ENCODE results near the gene DBX1. TPM values are rescaled to one million over a fixed set of nuclear protein-coding genes. Genes with fewer than 3 reads are reported as not detected.
"Not testable (repeated sequence)": the region's sequence is repeated elsewhere in the genome, so short reads cannot be mapped to it uniquely, and the experiment has no call there.

DBX1 gene, protein sequence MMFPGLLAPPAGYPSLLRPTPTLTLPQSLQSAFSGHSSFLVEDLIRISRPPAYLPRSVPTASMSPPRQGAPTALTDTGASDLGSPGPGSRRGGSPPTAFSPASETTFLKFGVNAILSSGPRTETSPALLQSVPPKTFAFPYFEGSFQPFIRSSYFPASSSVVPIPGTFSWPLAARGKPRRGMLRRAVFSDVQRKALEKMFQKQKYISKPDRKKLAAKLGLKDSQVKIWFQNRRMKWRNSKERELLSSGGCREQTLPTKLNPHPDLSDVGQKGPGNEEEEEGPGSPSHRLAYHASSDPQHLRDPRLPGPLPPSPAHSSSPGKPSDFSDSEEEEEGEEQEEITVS
- not detected for total RNA-seq

DNA sequence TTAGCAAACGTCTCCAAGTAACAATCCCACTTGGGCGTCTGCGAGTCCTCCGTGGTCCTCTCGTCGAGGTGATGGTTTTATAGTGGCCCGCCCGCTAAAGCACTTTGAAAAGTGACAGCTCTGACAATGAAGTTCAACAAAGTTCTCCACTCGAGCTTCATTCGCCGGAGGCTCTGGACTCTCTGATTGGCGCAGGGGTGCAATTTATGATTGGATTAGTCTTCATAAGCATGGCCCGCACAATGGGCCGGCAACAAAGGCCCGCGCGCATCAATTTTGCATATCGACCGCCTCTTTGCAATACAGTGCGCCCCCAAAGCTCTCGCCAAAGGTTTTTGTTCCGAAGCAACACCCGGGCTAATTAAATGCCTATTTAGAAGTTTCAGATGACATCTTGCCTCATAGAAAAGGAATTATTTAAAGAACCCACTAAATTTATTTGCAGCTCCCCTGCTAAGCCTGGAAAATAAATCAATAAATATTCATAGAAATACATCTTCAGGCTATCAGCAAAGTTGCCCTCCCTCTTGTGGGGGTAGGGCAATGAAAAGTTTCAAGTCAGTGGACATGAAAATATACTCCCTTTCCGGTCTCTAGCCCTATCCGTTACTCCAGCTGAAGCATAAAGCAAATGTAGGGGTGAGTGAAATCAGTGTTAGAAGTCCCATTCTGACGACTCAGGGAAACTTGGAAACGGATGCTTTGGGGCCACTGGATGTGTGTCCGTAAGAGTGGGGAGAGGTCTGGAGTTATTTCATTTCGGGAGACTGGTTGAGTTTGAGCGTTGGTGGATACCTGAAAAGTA is at the start of gene DBX1:
Gene DBX1, minus strand, starts transcription at position 51 of the 805 bp plus-strand sequence. CDS start 151 bp downstream, outside the sequence.
- FAIRE-seq (no peak), DNase-seq (ENCODE audit: low spot score in 2 of 2) (no peak)

DNA sequence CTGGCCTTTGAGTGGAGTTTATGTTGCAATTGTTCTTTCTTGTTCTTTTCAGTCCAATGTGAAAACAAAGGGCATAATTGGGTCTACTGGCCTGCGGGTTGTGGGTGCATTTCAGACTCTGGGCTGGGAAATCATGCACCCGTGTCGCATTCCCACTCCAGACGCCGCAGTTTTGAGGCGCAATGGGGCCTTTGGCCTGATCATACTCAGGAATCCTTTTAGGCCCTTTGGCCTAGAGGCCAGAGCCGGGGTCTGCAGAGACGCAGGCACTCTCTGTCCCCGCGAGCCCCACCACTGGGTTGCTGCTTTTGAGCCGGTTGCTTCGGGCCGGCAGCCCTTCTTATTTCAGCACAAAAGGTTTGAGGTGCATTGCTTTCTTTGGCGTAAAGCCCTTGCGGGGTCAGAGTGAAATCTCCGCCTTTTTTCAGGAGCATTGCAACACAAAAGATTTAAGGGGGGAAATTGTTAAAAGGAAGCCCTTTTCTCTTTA is 48.4 kb upstream of the DBX1 start:
- no peak for FAIRE-seq
- no peak for DNase-seq (ENCODE audit: low spot score in 2 of 2)

DNA sequence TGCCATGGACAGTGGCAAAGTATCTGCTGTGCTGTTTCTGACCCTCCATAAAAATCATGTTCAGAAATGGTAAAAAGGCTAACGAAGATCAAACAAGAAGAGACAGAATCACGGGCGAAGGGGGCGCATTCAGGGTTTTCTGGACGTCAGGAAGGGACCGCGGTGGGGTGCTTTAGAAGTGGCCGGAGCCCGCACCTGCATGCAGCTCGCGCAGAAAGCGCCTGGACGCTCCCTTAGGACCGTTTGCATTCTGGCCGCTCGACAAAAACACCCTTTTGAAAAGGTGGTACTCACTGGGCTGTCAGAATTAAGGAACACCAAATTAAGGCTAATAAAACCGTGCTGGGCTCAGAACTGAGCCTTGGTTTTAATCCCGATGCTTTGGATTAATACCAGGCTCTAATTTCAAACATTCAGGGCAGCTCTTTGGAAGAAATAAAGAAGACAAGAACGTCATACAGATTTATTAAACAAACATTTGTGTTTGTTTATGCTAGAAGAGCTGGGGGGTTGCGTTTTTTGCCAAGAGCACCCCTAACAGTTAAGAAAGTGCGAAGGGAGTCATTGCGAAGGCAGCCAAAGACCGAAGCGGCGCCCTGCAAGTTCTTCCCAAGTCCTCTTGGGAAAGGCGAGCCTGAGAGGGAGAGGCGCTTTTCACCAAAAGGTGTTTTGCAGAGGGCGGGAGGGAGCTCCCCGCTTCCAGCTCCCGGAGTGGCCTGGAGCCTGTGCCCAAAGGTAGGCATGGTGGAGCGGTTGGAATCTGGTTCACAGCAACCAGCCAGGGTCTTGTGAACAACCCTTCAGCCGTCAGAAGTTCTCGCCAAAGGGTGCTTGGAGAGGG is 47.7 kb upstream of the DBX1 start:
- FAIRE-seq = no peak
- no peak for DNase-seq (ENCODE audit: low spot score in 2 of 2)

DNA sequence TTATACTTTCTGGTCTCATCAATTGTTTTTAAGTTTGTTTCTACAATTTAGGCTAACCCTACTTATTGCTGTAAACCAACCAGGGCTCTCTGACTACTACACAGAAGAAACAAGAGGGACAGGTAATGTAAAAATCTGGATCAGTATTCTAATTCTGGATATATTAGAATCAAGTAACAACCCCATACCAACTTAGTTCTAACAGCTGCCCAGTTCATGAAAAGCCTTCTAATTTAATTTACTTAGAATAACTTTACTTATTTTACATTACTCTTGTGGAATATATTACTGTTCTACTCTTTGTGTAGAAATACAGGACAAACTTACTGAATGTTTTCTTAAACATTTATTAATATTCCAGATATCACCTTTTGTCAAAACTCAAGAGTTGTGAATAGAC is 45.5 kb upstream of the DBX1 start:
- DNase-seq (ENCODE audit: low spot score in 2 of 2) (no peak), FAIRE-seq (no peak)

DNA sequence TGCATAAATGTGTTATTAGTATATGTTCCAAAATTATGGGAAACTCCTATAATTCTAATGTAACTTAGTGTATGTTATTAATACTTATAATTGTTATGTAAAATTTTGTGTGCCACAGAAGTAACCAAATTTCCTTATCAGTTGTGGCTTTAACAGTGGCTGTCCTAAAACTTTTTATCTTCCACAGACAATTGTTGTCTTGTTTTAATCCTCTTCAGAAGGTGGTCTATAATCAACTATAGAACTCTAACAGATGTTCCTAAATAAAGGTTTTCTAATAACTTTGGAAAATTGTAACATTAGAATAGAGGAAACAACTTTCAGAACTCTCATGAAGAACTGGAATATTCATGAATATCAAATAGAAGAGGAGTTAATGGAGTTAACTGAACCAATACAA is 44.4 kb upstream of the DBX1 start:
- no peak for FAIRE-seq
- DNase-seq (ENCODE audit: low spot score in 2 of 2) = no peak

DNA sequence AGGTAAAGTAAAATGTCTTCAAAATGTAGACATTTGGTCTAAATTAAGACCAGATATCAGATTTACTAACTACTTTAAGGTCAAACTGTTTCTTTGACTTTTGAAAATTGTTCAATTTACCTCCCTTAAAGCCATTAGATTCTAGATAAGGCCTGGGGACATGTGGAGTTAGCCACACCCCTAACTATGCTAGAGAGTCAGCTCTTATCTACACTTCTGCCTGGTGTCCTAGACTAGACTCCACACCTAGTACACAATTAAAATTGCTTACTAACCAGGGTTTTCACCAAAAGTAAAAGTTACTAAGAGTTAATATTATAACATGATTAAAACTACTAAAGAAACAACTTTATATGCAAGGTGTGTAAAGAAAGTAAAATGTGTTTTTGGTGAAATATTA is 43.6 kb upstream of the DBX1 start:
- no peak for FAIRE-seq

DNA sequence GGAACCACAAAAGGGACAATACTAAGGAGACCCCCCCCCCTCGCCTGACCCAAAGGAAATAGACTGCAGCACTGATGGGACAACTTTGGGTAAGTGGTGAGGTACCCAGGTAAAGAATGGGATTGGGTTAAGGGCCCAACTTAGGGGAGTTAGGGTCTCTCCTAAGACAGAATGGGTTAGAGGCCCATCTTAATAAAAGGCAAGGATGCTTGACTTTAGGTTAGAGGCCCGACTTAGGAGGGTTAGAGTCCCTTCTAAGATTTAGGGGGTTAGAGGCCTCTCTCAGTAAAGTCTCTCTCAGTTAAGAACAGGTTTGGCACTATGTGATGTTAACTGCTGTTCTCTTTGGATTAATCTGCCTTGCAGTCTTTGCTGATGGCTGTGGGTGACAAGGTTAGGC is 41.0 kb upstream of the DBX1 start:
- no peak for FAIRE-seq
- no peak for DNase-seq (ENCODE audit: low spot score in 2 of 2)

More for the DNA sequence above, 43.6 kb upstream of the DBX1 start:
- DNase-seq (ENCODE audit: low spot score in 2 of 2) = no peak

DNA sequence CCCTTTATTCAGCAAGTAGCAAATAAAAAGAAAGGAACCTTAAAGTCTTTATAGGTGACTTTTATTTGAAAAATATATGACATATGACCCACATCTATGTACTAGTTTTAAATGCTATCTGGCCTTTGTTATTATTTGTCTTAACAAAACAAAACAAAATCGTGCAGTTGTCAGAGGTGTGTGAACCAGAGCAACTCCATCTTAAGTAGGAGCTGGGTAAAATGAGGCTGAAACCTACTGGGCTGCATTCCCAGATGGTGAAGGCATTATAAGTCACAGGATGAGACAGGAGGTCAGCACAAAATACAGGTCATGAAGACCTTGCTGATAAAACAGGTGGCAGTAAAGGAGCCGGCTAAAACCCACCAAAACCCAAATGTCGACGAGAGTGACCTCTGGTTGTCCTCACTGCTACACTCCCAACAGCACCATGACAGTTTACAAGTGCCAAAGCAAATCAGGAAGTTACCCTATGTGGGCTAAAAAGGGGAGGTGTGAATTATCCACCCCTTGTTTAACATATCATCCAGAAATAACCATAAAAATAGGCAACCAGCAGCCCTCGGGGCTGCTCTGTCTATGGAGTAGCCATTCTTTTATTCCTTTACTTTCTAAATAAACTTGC is 40.2 kb upstream of the DBX1 start:
- DNase-seq (ENCODE audit: low spot score in 2 of 2); FAIRE-seq: not testable (repeated sequence)

DNA sequence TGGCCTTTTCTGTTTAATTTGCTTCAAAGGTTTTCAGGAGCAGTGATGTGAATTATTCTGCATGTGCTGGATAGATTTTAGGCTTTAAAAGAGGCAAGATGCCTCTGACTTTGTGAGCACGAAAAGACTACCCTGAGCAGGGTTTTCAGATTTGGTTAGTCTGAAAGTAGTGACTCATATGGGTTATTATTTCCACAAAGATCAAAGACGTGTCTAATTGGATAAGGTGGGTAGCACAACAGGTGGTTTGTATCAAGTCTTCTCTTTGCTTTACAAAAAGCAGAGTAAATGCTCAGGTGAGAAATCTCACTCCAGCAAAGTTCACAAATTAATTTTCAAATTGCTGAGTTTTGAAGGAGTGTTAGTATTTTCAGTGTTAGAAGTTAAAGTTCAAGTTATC is 37.6 kb upstream of the DBX1 start:
- FAIRE-seq (no peak), DNase-seq (ENCODE audit: low spot score in 2 of 2) (no peak)

DNA sequence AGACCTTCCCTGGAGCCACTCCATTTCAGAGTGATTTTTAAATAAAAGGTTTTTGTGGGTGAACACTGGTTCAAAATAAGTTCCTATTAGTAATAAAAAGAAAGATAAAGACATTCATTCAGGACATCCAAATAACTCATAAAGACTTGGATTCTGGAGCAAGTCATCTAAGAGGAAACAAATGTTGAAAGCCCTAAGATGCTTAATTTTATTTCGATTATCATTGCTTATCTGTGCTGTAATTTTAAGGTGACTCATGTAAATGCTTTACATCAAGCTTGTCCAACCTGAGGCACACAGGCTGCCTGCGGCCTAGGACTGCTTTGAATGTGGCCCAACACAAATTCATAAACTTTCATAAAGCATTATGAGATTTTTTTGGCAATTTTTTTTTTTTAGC is 34.2 kb upstream of the DBX1 start:
- DNase-seq (ENCODE audit: low spot score in 2 of 2) (no peak), FAIRE-seq (no peak)

DNA sequence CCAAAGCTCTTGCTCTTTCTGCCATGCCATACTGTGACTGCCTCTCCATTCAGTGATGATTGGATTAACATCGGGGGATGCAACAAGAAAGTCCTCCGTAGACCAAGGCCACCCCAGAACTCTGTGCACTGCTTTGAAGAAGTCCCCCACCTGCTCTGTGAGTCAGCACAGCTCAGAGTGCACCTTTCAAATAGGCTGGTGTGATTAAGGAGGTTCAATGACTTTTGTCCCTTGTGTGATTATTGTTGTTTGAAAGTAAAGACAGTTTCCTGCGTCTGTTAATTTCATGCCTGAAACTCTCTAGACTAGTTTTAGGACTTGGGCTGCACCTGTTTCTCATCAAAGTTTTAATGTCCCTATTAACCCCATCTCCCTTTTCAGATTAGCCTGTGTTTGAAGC is 33.0 kb upstream of the DBX1 start:
- FAIRE-seq = no peak
- DNase-seq (ENCODE audit: low spot score in 2 of 2) = no peak

DNA sequence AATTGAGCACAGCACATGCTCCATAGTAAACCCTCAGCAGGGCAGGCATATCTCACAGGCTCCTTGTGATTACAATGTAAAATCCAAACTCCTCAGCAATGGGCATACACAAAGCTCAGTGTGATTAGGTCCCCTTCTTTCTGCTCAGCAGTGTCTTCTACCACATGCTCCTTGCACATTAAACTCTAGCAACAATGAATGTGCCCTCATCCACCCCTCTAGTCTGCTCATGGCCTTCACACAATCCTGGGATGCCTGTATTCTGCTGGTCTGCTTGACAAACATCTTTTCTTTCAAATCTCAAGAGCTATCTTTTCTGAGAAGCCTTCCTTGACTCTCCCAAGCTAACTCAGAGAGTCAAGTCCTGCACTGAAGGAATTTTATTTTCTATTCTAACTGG is 32.4 kb upstream of the DBX1 start:
- no peak for DNase-seq (ENCODE audit: low spot score in 2 of 2)
- no peak for FAIRE-seq

DNA sequence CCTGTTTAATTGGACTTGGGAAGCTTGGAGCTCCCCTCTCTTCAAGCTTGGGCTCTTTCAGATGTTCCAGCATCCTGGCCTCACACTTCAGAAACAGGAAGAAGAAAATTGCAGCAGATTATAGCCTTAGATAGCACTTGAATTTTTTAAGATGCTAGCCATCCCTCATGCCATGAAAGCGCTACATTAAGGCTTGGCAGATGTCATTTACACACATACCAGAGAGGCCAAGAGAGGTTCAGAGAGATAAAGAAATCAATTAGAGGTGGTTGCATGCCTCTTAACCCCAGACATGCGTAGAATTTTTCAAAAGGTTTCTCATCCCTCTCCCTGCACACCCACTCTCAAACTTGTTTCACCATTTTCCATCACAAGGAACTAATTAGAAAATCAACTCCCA is 31.9 kb upstream of the DBX1 start:
- DNase-seq (ENCODE audit: low spot score in 2 of 2) (no peak), FAIRE-seq (no peak)

DNA sequence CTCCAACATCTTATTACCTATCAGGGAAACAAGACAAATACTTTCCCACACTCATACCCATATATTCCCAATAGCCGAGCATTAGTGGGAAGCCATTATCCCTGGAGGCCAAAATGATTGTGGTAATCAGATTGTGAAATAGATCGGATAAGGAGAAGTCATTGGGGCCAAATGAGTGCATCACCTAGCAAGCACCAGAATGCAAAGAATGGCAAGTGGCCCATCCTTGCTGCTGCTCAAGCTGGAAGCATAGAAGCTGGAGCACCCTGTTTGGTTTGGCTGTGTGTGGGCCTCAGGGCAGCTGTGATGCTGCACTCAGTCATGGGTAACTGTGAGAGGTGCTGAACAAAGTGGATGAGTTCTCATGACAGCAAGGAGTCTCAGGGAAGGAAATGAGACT is 18.7 kb upstream of the DBX1 start:
- FAIRE-seq = no peak
- DNase-seq (ENCODE audit: low spot score in 2 of 2) = no peak

DNA sequence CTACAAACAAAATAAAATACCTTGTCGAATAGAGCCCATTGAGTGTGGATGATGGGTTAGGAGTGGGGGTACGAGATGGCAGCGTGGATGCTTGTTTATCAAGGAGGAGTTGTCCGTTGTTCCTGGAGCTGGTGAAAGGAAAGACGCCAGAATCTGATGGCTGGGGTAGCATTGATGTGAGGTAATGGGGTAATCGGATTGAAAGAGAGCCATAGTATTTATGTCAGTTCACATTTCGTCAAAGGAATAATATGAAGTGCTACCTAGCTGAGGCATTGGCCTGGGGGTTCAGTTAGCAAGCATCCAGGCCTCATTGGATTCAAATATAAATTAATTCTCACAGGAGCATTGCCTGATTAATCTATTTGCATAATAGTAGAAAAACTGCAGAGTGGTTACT is 16.9 kb upstream of the DBX1 start:
- DNase-seq (ENCODE audit: low spot score in 2 of 2) = no peak
- FAIRE-seq = no peak

DNA sequence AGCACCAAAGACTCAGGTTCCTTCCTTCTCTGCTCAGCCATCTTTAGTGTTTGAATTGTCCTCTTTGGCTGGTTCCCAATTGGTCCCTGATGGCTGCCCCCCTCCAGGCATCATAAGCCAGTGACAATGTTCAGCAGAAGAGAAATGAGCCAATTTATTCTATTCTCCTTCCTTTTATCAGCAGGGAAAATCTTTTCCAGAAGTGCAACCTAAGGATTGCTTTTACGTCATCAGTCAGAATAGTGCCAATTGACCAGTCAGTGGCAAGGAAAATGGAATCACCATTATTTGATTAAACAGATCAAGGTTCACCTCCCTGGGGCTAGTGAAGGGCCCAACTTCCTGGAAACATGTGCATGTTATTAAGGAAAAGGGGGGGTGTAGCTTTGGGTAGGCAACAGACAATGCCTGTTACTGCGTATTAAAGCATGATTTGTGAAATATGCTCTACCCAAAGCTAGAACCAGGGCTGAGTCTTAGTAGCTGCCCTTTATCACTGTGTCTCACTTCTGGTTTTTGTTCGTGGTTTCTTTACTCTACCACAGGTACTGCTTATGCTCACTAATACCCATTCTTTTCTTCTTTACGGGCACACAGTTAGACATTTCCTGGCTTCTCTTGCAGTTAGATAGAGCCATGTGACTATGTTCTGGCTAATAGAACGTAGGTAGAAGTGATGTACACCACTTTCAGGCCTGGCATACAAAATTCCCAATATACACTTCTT is 12.6 kb upstream of the DBX1 start:
- no peak for DNase-seq (ENCODE audit: low spot score in 2 of 2)
- no peak for FAIRE-seq

DNA sequence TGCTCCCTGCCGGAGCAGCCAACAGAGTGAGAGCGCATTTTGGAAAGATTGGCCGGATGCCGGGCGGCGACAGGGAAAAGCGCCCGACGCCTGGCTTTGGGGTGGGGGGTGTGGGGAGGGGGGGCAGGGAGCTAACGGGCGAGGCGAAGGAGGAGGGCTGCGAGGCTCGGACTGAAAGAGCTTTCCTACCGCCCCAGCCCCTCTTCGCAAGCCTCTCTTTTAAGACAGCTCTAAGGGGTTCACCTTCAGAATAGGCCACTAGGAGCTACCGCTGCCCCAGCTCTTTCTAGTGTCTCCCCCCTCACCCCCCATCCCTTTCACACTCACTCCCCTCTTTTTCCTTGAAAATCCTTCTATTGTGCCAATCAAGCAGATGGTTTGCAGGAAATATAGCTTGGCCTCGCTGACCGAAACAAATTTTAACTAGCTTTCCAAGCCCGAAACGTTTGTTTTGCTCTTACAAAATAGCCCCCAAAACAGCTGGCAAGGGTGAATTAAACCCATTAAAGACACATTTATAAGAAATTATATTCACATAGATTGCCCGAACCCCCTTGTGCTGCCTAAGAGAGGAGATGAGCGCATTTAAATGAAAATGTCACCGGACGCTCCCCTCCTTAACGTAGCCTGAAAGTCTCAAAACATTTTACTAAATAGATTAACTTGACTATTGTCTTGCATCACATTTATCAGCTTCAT is 3.7 kb upstream of the DBX1 start:
- DNase-seq (ENCODE audit: low spot score in 2 of 2) = no peak

DNA sequence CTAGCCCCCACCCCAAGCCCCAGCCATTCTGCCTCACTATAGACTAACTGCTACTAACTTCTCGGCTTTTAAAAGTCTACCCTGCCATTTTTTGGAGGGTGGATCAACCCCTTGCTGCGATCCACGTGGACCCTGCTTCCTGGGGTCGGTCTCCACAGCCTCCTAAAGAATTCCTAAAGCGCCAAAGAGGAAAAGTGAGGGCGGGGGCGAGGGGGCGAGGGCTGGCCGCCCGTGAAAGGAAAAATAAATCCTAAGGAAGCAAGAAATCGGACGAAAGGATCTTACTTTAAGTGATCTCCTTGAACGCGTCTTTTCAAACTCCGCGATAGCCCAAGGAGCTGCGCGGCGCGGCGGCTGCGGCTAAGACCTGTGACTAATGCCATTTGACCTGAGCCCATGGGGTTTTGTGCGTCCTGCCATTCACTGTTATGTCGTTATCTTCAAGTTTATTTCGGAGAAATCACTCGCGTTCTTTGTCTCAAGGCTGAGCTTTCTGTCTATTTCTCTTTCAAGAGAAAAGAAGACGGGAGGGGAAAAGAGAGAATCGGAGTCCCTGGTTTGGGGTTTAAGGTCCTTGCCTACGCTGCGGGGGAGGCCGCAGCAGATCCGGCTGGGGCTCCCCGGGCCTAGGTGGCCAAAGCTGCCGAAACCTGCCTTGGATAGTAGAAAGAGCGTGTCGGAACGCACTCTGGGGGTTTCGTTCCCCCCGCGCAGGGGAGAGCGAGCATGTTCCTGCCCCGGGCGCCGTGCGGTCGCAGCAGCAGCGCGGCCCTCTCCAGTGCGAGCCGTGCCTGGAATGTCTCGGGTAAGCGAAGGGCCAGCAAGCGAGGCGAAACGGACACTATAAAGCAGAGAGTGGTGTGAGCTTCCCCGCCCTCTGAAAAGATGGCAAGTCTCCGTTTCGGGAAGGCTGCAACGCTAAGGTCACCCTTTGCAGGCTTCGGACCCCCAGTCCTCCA is 2.8 kb upstream of the DBX1 start:
- no peak for DNase-seq (ENCODE audit: low spot score in 2 of 2)
- no peak for FAIRE-seq

More for the DNA sequence above, 3.7 kb upstream of the DBX1 start:
- FAIRE-seq = no peak
